ENCODE results near the gene IGFLR1. TPM values are rescaled to one million over a fixed set of nuclear protein-coding genes. Genes with fewer than 3 reads are reported as not detected.

The IGFLR1 gene
- total and polyA plus RNA-seq, 9 of the 15 experiments (the other 6 are each of a cell fraction or from before 2014, with no cell fraction given), result 1.0 to 14.3 (median 4.6) TPM

DNA sequence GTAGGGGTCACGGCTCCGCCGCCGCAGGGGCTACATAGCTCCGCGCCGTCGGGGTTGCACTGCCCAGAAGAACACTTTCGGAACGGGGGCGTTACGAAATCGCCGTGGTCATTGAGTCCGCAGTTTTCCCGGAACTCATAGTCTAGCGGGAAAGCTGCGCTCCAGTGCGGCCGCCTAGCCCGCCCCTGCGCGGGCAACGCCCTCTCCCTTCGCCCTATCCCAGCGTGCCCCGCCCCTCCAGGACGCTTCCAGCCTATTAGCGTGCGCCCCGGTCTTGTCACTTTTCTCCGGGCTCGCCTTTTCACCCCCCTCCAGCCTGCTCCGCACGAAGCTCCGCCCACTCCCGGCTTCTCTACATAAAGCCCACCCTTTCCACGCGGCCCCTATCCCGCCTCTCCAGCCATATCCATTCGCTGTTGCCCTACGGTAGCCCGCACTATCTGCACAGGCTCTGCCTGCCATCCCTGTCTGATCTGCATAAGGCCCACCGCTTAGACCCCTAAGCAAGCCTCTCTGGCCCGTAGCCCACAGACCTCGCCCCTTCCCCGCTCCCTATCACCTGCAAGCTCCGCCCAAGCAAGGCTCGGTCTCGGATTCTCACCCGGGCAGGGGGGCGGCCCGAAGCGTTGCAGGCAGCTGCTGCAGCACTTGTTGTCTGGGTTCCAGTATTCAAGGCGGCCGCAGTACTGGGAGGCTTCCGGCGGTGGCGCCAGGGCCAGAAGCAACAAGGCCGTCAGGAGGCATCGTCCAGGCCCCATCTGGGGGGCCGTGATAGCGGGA, 1.6 kb downstream of the IGFLR1 start (continued):
- TF ChIP-seq PHF8 (IDR thresholded peaks at IDR 0.05; ENCODE audit: borderline replicate concordance, low read length), result peak; percentile 71; the same call in 1 of the 2 replicates
- no peak for TF ChIP-seq ZKSCAN8 (CRISPR knock-in tag; IDR thresholded peaks at IDR 0.05)
- no peak for TF ChIP-seq SIX5 (IDR thresholded peaks at IDR 0.05; ENCODE audit: borderline replicate concordance in 1 of 2, insufficient read depth in 1 of 2, low read depth in 1 of 2, low read length in 2 of 2)
- TF ChIP-seq GABPB1 (CRISPR knock-in tag; IDR thresholded peaks at IDR 0.05), result peak; percentile 62
- TF ChIP-seq TAF7 (tag; IDR thresholded peaks at IDR 0.05), result peak; percentile 34; the same call in 1 of the 2 replicates
- TF ChIP-seq, protein P1, sequence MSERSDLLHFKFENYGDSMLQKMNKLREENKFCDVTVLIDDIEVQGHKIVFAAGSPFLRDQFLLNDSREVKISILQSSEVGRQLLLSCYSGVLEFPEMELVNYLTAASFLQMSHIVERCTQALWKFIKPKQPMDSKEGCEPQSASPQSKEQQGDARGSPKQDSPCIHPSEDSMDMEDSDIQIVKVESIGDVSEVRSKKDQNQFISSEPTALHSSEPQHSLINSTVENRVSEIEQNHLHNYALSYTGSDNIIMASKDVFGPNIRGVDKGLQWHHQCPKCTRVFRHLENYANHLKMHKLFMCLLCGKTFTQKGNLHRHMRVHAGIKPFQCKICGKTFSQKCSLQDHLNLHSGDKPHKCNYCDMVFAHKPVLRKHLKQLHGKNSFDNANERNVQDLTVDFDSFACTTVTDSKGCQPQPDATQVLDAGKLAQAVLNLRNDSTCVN (CRISPR knock-in tag; IDR thresholded peaks at IDR 0.05), result no peak
- peak; percentile 69 for TF ChIP-seq FOS (IDR thresholded peaks at IDR 0.05; ENCODE audit: extremely low read depth, insufficient read length)
- TF ChIP-seq ZNF140 (CRISPR knock-in tag; IDR thresholded peaks at IDR 0.05), result no peak
- peak; percentile 79 for TF ChIP-seq SAP30 (IDR thresholded peaks at IDR 0.05; ENCODE audit: borderline replicate concordance, insufficient read depth, low read depth, low read length, poor library complexity, severe bottlenecking)
- 0 out of 4 replicates have a peak, but pooled peaks of 1 of the 2 experiments have one; percentile 7 for TF ChIP-seq TRIM24 (IDR thresholded peaks at IDR 0.05)
- TF ChIP-seq, protein P2, sequence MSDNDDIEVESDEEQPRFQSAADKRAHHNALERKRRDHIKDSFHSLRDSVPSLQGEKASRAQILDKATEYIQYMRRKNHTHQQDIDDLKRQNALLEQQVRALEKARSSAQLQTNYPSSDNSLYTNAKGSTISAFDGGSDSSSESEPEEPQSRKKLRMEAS (CRISPR knock-in tag; IDR thresholded peaks at IDR 0.05), result peak; percentile 81
- peak; percentile 84 for TF ChIP-seq ZFP36 (IDR thresholded peaks at IDR 0.05; ENCODE audit: low read depth, low read length, partially characterized antibody)
- TF ChIP-seq MEF2D (tag; conservative IDR thresholded peaks at IDR 0.05; ENCODE audit: low read depth), result no peak
- TF ChIP-seq ZBTB1 (CRISPR knock-in tag; IDR thresholded peaks at IDR 0.05; ENCODE audit: borderline replicate concordance, low read depth), result no peak
- peak; percentile 63 for TF ChIP-seq SMAD4 (CRISPR knock-in tag; conservative IDR thresholded peaks at IDR 0.05)
- TF ChIP-seq ZBTB17 (CRISPR knock-in tag; IDR thresholded peaks at IDR 0.05), result no peak
- no peak for TF ChIP-seq ZNF311 (CRISPR knock-in tag; IDR thresholded peaks at IDR 0.05)
- TF ChIP-seq, protein P3, sequence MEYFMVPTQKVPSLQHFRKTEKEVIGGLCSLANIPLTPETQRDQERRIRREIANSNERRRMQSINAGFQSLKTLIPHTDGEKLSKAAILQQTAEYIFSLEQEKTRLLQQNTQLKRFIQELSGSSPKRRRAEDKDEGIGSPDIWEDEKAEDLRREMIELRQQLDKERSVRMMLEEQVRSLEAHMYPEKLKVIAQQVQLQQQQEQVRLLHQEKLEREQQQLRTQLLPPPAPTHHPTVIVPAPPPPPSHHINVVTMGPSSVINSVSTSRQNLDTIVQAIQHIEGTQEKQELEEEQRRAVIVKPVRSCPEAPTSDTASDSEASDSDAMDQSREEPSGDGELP (CRISPR knock-in tag; IDR thresholded peaks at IDR 0.05; ENCODE audit: borderline replicate concordance), result peak; percentile 88; the same call in 1 of the 2 replicates
- TF ChIP-seq RBFOX2 (IDR thresholded peaks at IDR 0.05; ENCODE audit: low read depth, low read length), result peak; percentile 92
- TF ChIP-seq, protein P4, sequence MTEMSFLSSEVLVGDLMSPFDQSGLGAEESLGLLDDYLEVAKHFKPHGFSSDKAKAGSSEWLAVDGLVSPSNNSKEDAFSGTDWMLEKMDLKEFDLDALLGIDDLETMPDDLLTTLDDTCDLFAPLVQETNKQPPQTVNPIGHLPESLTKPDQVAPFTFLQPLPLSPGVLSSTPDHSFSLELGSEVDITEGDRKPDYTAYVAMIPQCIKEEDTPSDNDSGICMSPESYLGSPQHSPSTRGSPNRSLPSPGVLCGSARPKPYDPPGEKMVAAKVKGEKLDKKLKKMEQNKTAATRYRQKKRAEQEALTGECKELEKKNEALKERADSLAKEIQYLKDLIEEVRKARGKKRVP (CRISPR knock-in tag; IDR thresholded peaks at IDR 0.05), result 0 out of 2 replicates have a peak, but pooled peaks have one; percentile 25
- no peak for TF ChIP-seq ZNF717 (CRISPR knock-in tag; IDR thresholded peaks at IDR 0.05)
- no peak for TF ChIP-seq ZNF232 (CRISPR knock-in tag; IDR thresholded peaks at IDR 0.05)
- TF ChIP-seq, protein P5, sequence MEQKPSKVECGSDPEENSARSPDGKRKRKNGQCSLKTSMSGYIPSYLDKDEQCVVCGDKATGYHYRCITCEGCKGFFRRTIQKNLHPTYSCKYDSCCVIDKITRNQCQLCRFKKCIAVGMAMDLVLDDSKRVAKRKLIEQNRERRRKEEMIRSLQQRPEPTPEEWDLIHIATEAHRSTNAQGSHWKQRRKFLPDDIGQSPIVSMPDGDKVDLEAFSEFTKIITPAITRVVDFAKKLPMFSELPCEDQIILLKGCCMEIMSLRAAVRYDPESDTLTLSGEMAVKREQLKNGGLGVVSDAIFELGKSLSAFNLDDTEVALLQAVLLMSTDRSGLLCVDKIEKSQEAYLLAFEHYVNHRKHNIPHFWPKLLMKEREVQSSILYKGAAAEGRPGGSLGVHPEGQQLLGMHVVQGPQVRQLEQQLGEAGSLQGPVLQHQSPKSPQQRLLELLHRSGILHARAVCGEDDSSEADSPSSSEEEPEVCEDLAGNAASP (IDR thresholded peaks at IDR 0.05), result no peak
